ENCODE results near the gene GHRL.

The GHRL gene

DNA sequence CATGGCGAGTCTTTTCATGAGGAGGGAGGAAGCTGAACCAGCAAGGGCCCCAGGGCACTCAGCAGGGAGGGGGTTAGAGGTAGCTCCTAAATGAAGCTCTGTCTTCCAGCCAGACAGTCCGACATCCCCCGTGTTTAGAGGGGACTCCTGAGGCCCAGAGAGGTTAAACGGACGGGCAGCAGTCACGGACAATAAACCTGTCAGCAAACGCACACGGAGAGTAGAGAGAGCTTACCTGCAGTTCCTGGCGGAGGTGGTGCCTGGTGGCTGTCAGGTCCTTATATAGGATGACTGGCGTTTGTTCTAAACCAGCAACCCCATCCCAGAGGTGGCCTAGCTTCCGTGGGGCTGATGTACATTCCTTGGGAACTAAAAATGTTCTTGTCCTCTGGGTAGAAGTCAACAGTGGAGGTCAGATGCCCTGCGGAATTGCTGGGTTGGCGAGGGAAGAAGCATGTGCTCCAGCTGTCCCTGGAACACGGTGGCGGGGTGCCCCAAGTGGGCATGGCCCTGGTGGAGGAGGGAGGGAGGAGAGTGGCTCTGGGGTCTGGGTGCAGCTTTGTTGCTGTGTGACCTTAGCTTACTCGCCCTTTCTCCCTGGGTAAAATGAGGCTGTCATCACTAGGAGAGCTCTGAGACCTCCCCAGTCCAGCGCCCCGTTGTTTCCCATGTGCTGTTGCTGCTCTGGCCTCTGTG is 2.1 kb downstream of the GHRL start:
- no peak for DNase-seq (ENCODE audit: low spot score)
- no peak overlapping the region for H3K27ac ChIP-seq
- H3K4me3 ChIP-seq: no peak overlapping the region
- TF ChIP-seq, protein P1, sequence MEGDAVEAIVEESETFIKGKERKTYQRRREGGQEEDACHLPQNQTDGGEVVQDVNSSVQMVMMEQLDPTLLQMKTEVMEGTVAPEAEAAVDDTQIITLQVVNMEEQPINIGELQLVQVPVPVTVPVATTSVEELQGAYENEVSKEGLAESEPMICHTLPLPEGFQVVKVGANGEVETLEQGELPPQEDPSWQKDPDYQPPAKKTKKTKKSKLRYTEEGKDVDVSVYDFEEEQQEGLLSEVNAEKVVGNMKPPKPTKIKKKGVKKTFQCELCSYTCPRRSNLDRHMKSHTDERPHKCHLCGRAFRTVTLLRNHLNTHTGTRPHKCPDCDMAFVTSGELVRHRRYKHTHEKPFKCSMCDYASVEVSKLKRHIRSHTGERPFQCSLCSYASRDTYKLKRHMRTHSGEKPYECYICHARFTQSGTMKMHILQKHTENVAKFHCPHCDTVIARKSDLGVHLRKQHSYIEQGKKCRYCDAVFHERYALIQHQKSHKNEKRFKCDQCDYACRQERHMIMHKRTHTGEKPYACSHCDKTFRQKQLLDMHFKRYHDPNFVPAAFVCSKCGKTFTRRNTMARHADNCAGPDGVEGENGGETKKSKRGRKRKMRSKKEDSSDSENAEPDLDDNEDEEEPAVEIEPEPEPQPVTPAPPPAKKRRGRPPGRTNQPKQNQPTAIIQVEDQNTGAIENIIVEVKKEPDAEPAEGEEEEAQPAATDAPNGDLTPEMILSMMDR (IDR thresholded peaks at IDR 0.05): no peak

DNA sequence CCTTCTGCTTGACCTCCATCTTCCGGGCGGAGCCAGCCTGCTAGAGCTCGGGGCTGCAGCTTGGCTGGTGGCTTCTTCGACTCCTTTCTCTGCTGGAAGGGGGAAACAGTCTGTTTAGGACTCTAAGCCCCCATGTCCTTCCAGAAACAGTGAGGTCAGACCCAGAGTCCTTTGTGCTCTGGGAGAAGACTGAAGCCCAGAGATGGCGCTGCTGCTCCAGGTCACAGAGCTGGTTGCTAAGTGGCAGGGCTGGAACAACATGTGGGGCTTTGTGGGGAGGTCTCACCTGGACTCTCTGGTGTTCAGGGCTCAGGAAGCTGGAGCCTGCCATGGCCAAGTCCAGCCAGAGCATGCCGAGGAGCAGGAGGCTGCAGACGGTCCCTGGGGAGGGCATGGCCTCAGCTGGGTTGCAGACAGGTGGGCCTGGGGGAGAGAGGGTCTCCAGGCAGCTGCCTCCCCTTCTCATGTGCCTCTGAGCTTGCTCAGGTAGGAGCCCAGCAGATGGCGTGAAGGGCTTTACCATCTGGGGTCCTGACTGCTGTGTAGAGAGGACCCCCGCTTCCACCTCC is 2.9 kb downstream of the GHRL start:
- no peak for DNase-seq (ENCODE audit: low spot score)
- Histone ChIP-seq H3K4me3 (no peak overlapping the region), H3K27ac (no peak overlapping the region)
- TF ChIP-seq, protein P1 (IDR thresholded peaks at IDR 0.05): no peak

DNA sequence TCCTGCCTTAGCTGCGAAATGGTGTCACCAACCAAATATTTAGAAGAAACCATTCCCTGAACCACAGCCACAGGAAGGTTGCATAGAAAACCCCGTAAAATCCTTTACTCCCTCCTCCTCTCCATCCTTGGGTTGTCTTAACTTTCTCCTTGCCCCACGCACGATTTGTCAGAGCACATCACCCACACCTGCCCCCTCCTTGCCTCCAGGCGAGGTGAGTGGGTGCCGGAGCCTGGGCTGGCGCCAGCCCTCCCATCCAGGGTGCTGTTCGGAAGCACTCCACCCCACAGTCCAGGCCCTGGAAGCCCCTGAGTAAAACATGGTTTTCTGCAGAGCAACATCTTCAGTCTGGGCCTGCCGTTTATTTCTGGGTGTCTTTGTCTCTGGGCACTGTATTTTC is 3.7 kb downstream of the GHRL start:
- TF ChIP-seq, protein P1 (IDR thresholded peaks at IDR 0.05): no peak
- Histone ChIP-seq H3K27ac (no peak overlapping the region), H3K4me3 (no peak overlapping the region)
- DNase-seq (ENCODE audit: low spot score): no peak

DNA sequence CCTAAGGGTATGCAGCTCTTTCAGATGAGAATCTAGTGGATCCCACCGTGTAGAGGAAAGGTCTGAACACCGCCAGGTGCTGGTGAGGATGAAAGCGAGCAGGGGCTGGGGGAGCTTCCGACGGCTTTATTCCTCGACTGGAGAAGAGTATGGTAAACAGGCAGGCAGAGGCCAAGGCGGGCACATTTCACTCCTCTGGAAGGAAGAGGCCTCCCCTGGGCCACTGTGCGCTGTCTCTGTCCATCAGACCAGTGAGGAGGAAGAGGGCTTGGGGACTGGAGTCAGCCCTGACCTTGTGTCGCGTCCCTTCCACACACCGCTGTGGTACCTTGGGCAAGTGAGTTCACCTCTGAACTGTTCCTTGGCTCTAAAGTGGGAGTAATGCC is 4.2 kb downstream of the GHRL start:
- Histone ChIP-seq H3K4me3 (no peak overlapping the region), H3K27ac (no peak overlapping the region)
- DNase-seq (ENCODE audit: low spot score): no peak
- TF ChIP-seq, protein P1 (IDR thresholded peaks at IDR 0.05): no peak

DNA sequence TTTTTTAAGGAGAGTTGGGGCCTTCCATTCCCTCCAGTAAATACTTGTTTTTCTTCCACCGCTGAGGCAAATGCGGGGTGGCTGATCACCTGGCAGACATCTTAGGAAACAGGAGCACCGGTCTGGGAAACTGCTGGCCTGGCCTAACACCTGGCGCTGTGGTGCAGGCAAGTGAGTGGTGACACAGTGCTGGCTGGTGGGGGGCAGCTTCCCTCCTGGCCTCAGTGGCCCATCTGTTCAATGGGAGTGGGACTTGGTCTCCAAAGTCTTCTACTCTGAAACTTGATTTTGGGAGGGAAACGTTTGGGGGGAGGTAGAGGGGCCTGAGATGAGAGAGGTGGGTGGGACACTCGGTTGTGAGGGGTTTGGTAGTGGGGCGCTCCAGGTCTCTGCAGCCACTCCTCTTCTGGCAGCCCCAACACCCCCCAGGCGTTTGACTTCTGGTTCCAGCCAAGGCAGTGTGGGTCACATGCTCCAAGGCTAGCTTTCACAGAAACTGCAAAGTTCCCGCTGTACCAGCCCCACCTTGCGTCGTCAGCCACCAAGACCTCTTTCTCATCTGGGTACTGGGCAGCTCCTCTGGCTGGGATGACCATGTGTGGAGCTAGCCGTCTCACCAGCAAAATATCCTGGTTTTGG is 4.7 kb downstream of the GHRL start:
- DNase-seq (ENCODE audit: low spot score): no peak
- H3K27ac ChIP-seq: no peak overlapping the region
- TF ChIP-seq, protein P1 (IDR thresholded peaks at IDR 0.05): no peak

DNA sequence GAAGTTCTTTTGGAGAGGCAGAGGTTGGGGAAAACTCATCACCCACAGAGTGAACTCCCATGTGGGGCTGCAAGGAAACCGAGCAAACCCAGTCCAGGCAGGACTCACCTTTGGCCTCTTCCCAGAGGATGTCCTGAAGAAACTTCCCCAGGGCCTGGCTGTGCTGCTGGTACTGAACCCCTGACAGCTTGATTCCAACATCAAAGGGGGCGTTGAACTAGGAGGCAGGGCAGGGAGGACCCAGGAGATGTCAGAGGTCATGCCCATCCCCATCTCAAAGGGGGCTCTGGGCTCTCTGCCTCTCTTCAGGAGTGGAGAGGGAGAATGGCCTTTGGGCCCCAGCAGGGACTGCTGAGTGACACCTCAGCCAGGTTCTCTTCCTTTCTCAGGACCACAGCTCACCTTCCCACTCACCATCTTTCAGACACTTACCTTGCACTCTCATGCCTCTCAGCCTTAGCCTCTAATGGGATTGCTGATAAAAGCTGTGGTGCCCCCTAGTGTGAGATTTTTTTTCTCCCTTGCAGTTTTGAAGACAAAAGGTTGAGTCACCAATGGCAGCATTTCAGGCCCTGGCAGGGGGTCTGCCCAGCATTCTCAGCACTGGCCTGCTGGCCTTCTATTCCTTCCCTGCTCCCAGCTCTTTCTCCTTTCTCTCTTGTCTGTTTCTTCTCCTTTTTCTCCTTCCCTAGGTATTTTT is 6.0 kb downstream of the GHRL start:
- DNase-seq (ENCODE audit: low spot score): no peak
- H3K27ac ChIP-seq: no peak overlapping the region
- TF ChIP-seq, protein P1 (IDR thresholded peaks at IDR 0.05): no peak

More for the DNA sequence above, 4.7 kb downstream of the GHRL start:
- H3K4me3 ChIP-seq: no peak overlapping the region

More for the DNA sequence above, 6.0 kb downstream of the GHRL start:
- H3K4me3 ChIP-seq: no peak overlapping the region

Measured in coronary artery (tissue), 2 donors.